Adrenal gland (tissue), 5 donors: ENCODE measurements around the gene HOXB1.

Experiments
- POLR2A ChIP-seq, 2 donors: fragments of 450-650 bp; IDR thresholded peaks; one replicate each; pipeline ENCODE4 v1.6.1; 2017; ENCODE audit warnings: antibody characterized with exemption in 2 of 2, mild to moderate bottlenecking in 2 of 2, moderate library complexity in 1 of 2
- TF ChIP-seq, protein P1 (sequence below), 6 experiments: fragments of 450-650 bp in 4 of 6; fragments of 200-600 bp in 2 of 6; sonication (generic) in 1 of 6; IDR thresholded peaks; 1 replicate in 5 of 6; 2 replicates in 1 of 6; pipeline versions ENCODE4 v1.5.1 to v1.8.0; 2016 to 2021; ENCODE audit warnings: antibody characterized with exemption in 6 of 6, mild to moderate bottlenecking in 2 of 6, moderate library complexity in 1 of 6
- donor health status: DM: no; HTN: no; CAD: no.

GRCh38 chr17:48571826-48572417 is 41.1 kb upstream of the HOXB1 start:
- TF ChIP-seq, protein P1, sequence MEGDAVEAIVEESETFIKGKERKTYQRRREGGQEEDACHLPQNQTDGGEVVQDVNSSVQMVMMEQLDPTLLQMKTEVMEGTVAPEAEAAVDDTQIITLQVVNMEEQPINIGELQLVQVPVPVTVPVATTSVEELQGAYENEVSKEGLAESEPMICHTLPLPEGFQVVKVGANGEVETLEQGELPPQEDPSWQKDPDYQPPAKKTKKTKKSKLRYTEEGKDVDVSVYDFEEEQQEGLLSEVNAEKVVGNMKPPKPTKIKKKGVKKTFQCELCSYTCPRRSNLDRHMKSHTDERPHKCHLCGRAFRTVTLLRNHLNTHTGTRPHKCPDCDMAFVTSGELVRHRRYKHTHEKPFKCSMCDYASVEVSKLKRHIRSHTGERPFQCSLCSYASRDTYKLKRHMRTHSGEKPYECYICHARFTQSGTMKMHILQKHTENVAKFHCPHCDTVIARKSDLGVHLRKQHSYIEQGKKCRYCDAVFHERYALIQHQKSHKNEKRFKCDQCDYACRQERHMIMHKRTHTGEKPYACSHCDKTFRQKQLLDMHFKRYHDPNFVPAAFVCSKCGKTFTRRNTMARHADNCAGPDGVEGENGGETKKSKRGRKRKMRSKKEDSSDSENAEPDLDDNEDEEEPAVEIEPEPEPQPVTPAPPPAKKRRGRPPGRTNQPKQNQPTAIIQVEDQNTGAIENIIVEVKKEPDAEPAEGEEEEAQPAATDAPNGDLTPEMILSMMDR (IDR thresholded peaks at IDR 0.05): no peak
- TF ChIP-seq POLR2A (IDR thresholded peaks at IDR 0.05): no peak
